K562 (cell line): ENCODE measurements around the gene NAALAD2. TPM values are rescaled to one million over a fixed set of nuclear protein-coding genes. Genes with fewer than 3 reads are reported as not detected.

Experiments used
- ATAC-seq: fragments of 200-7000 bp; cut with Tn5 transposase; 3 replicates; pipeline ENCODE4 v1.9.1; 2020; ENCODE audit warnings: moderate library complexity
- BruUV-seq: library from RNA; stranded (reverse); fragments of 400-500 nt; replicated peaks from 2 replicates; lab custom pipeline; 2021; lab: Mats Ljungman, UMichigan
- CTCF ChIA-PET: fragments of 300-600 bp; formaldehyde crosslinking; extraction: SDS; loops from one replicate; lab custom pipeline; 2021; ENCODE audit warnings: low intra/inter-chr PET ratio; lab: Yijun Ruan, JAX
- POLR2A ChIA-PET: fragments of 300-600, 350-650 bp; sonication (Branson Sonifier 250); formaldehyde crosslinking; extraction: SDS; loops from one replicate; lab custom pipeline; 2021; ENCODE audit warnings: antibody characterized with exemption, inconsistent platforms; lab: Yijun Ruan, JAX
- DNase-seq, 4 experiments: peaks; one replicate each; pipeline versions ENCODE4 v3.0.0 to v3.0.0-alpha.2; 2011 to 2018; ENCODE audit warnings: low spot score in 3 of 4, mixed read lengths in 3 of 4; ENCODE audit errors: extremely low read depth in 1 of 4
- FAIRE-seq: peaks from 2 replicates; lab custom pipeline; 2011; peaks lifted over from hg19 to GRCh38; lab: Jason Lieb, UNC
- H2AFZ ChIP-seq: 2 replicates; pipeline ENCODE4 v1.6.0; 2011; ENCODE audit warnings: low read depth, low read length, control low read depth, inconsistent platforms
- H3K27ac ChIP-seq: fragments of 200-600 bp; 3 replicates; pipeline ENCODE4 v1.8.0; 2011; ENCODE audit warnings: low read depth, mild to moderate bottlenecking, control low read depth, inconsistent platforms, low read length, moderate library complexity, mixed read lengths; ENCODE audit errors: extremely low read depth
- H3K27me3 ChIP-seq, 2 experiments: fragments of 300-600 bp in 1 of 2; 2 replicates in 1 of 2; 3 replicates in 1 of 2; pipeline versions ENCODE4 v1.6.0 to v1.8.0; 2011; ENCODE audit warnings: inconsistent platforms in 2 of 2, low read length in 2 of 2, mild to moderate bottlenecking in 1 of 2, mixed read lengths in 1 of 2, moderate library complexity in 1 of 2; ENCODE audit not compliant: control insufficient read depth in 2 of 2, insufficient read depth in 2 of 2
- H3K36me3 ChIP-seq: fragments of 300-600 bp; 3 replicates; pipeline ENCODE4 v1.8.0; 2011; ENCODE audit warnings: mild to moderate bottlenecking, low read length, inconsistent platforms; ENCODE audit not compliant: control insufficient read depth, insufficient read depth
- H3K4me1 ChIP-seq, 2 experiments: fragments of 200-600 bp in 1 of 2; replicated peaks in 1 of 2; 2 replicates in 1 of 2; 3 replicates in 1 of 2; pipeline versions ENCODE4 v1.5.1 to v1.8.0; 2011; ENCODE audit warnings: inconsistent platforms in 2 of 2, low read length in 2 of 2, mild to moderate bottlenecking in 1 of 2, mixed read lengths in 1 of 2, moderate library complexity in 1 of 2; ENCODE audit not compliant: control insufficient read depth in 2 of 2, insufficient read depth in 2 of 2
- H3K4me2 ChIP-seq: 2 replicates; pipeline ENCODE4 v1.6.1; 2011; ENCODE audit warnings: low read length, control low read depth, inconsistent platforms, mixed read lengths; ENCODE audit not compliant: insufficient read depth
- H3K4me3 ChIP-seq: fragments of 200-600 bp; sonication (generic), shearing (Covaris generic); 2 replicates; pipeline ENCODE4 v1.5.1; 2016; ENCODE audit warnings: control low read depth, inconsistent platforms
- H3K79me2 ChIP-seq: fragments of 200-600 bp; 3 replicates; pipeline ENCODE4 v1.8.0; 2011; ENCODE audit warnings: low read length, inconsistent platforms; ENCODE audit not compliant: control insufficient read depth, insufficient read depth
- H3K9ac ChIP-seq, 2 experiments: 2 replicates each; pipeline versions ENCODE4 v1.6.0 to v1.6.1; 2011; ENCODE audit warnings: low read depth in 2 of 2, low read length in 2 of 2, control low read depth in 1 of 2, inconsistent platforms in 1 of 2, mild to moderate bottlenecking in 1 of 2, mixed read lengths in 1 of 2; ENCODE audit not compliant: insufficient read depth in 1 of 2
- H3K9me1 ChIP-seq: one replicate; pipeline ENCODE4 v1.6.0; 2011; ENCODE audit warnings: inconsistent platforms, mild to moderate bottlenecking, low read length, moderate library complexity; ENCODE audit not compliant: control insufficient read depth, insufficient read depth
- H3K9me3 ChIP-seq: replicated peaks from 2 replicates; pipeline ENCODE4 v1.5.1; 2011; ENCODE audit warnings: low read depth, low read length, inconsistent platforms; ENCODE audit not compliant: control insufficient read depth, insufficient read depth
- H4K20me1 ChIP-seq: replicated peaks from 2 replicates; pipeline ENCODE4 v1.6.1; 2011; ENCODE audit warnings: low read length, inconsistent platforms, mixed read lengths; ENCODE audit not compliant: control insufficient read depth, insufficient read depth
- E2F3 ChIP-seq: fragments of 250-450 bp; sonication (Bioruptor Pico); IDR thresholded peaks from 2 replicates; pipeline ENCODE4 v1.4.0; 2020; ENCODE audit warnings: mild to moderate bottlenecking
- FOXK1 ChIP-seq: sonication (generic); formaldehyde crosslinking; IDR thresholded peaks from 2 replicates; pipeline ENCODE4 v1.8.0; 2022; ENCODE audit warnings: missing genetic modification reagents, mild to moderate bottlenecking, borderline replicate concordance
- NONO ChIP-seq, 2 experiments: fragments of 200-400 bp in 1 of 2; fragments of 450-650 bp in 1 of 2; formaldehyde crosslinking in 1 of 2; IDR thresholded peaks; 2 replicates each; pipeline ENCODE4 v1.6.1; 2017; ENCODE audit warnings: low read depth in 2 of 2, mild to moderate bottlenecking in 2 of 2, moderate library complexity in 2 of 2, low read length in 1 of 2
- SRSF9 ChIP-seq: fragments of 200-400 bp; formaldehyde crosslinking; IDR thresholded peaks from 2 replicates; pipeline ENCODE4 v1.6.1; 2017; ENCODE audit warnings: low read depth, low read length, borderline replicate concordance
- TEAD2 ChIP-seq: fragments of 450-650 bp; IDR thresholded peaks from 2 replicates; pipeline ENCODE4 v1.6.1; 2016; ENCODE audit warnings: missing genetic modification characterization, control low read depth, missing compliant biosample characterization
- ZNF655 ChIP-seq: fragments of 250-450 bp; sonication (Bioruptor Pico); IDR thresholded peaks from 2 replicates; pipeline ENCODE4 v1.5.0; 2021
- WGBS: fragments of 100-300 bp; shearing (Covaris generic); methylation state at CpG from one replicate; pipeline ENCODE4 v1.1.6; 2016; ENCODE audit warnings: low coverage, mixed read lengths; ENCODE audit not compliant: insufficient coverage; ENCODE audit errors: missing lambda C conversion rate; 5-methylcytosine and 5-hydroxymethylcytosine counted together
- in situ Hi-C: fragments of 300-500 bp; cut with MboI; formaldehyde crosslinking; loops from 4 replicates; pipeline ENCODE4 v1.15.0; 2018; ENCODE audit warnings: inconsistent platforms, mixed read lengths
- intact Hi-C: fragments of 100-400 bp; cut with micrococcal nuclease; formaldehyde crosslinking; loops from 2 replicates; pipeline ENCODE4 v1.14.2; 2022
- polyA plus RNA-seq, 8 experiments: library from polyadenylated mRNA; depleted of rRNA in 4 of 8; stranded (reverse) in 5 of 8; unstranded in 3 of 8; fragments of >200 nt; fragmentation: Nextera tagmentation in 2 of 8; fragmentation: Illumina TruSeq in 1 of 8; extraction: Ambion mirVana in 2 of 8; extraction: Trizol in 1 of 8; gene quantifications; 2 replicates each; pipeline versions ENCODE4 v1.2.1 to v1.2.3, GENCODE V29; 2011 to 2014; ENCODE audit warnings: inconsistent platforms in 1 of 8, missing spikeins in 1 of 8
- total RNA-seq, 7 experiments: library from RNA; depleted of rRNA in 6 of 7; stranded (reverse); fragments of >200 nt in 6 of 7; fragmentation: Illumina TruSeq in 2 of 7; extraction: Trizol in 2 of 7; gene quantifications; 2 replicates each; pipeline versions ENCODE4 v1.2.1 to v1.2.3, GENCODE V29; 2011 to 2021; ENCODE audit warnings: low replicate concordance in 1 of 7
- TF ChIP-seq, protein P1 (sequence below): fragments of 450-650 bp; IDR thresholded peaks from 2 replicates; pipeline ENCODE4 v1.6.1; 2016; ENCODE audit warnings: low read depth
- TF ChIP-seq, protein P2 (sequence below): fragments of 450-650 bp; IDR thresholded peaks from 2 replicates; pipeline ENCODE4 v1.6.1; 2018; ENCODE audit not compliant: partially characterized antibody

NAALAD2 gene
- total and polyA plus RNA-seq, 9 of the 15 experiments (the other 6 are each of a cell fraction or from before 2014, with no cell fraction given) = 0.05 to 0.24 (median 0.12) TPM

GRCh38 chr11:90192869-90193582 is 58.6 kb downstream of the NAALAD2 start:
- H3K9me1 ChIP-seq = no peaks in the 10 kb centered on the region
- H3K4me1 ChIP-seq = no peaks in the 10 kb centered on the region
- no peak overlapping the region for H3K4me3 ChIP-seq
- H3K9ac ChIP-seq = no peak overlapping the region
- H4K20me1 ChIP-seq = no peaks in the 10 kb centered on the region
- H3K36me3 ChIP-seq = peaks cover 28% of the 10 kb centered on the region; the same call in 2 of the 3 replicates
- no peak overlapping the region for H3K27ac ChIP-seq
- ATAC-seq = no peak
- no peak for DNase-seq
- no peak for FAIRE-seq
- H3K27me3 ChIP-seq = no peaks in the 10 kb centered on the region
- no peak overlapping the region for H3K4me2 ChIP-seq
- no peaks in the 10 kb centered on the region for H3K9me3 ChIP-seq
- intact Hi-C loops (no loop called here), in situ Hi-C loops (no loop called here)
- ChIA-PET POLR2A (no interaction called here), CTCF (no interaction called here)
- no peak overlapping the region for H2AFZ ChIP-seq
- H3K79me2 ChIP-seq = no peaks in the 10 kb centered on the region
- WGBS = 73% methylated on average over 4 of the region's 4 CpGs
- BruUV-seq = no TSS peak
- TF ChIP-seq E2F3 (CRISPR knock-in tag) = no peak
- no peak for TF ChIP-seq SRSF9
- no peak for TF ChIP-seq NONO (IDR thresholded peaks at IDR 0.05; ENCODE audit: low read depth in 2 of 2, low read length in 1 of 2)
- no peak for TF ChIP-seq FOXK1 (CRISPR knock-in tag)
- TF ChIP-seq, protein P1, sequence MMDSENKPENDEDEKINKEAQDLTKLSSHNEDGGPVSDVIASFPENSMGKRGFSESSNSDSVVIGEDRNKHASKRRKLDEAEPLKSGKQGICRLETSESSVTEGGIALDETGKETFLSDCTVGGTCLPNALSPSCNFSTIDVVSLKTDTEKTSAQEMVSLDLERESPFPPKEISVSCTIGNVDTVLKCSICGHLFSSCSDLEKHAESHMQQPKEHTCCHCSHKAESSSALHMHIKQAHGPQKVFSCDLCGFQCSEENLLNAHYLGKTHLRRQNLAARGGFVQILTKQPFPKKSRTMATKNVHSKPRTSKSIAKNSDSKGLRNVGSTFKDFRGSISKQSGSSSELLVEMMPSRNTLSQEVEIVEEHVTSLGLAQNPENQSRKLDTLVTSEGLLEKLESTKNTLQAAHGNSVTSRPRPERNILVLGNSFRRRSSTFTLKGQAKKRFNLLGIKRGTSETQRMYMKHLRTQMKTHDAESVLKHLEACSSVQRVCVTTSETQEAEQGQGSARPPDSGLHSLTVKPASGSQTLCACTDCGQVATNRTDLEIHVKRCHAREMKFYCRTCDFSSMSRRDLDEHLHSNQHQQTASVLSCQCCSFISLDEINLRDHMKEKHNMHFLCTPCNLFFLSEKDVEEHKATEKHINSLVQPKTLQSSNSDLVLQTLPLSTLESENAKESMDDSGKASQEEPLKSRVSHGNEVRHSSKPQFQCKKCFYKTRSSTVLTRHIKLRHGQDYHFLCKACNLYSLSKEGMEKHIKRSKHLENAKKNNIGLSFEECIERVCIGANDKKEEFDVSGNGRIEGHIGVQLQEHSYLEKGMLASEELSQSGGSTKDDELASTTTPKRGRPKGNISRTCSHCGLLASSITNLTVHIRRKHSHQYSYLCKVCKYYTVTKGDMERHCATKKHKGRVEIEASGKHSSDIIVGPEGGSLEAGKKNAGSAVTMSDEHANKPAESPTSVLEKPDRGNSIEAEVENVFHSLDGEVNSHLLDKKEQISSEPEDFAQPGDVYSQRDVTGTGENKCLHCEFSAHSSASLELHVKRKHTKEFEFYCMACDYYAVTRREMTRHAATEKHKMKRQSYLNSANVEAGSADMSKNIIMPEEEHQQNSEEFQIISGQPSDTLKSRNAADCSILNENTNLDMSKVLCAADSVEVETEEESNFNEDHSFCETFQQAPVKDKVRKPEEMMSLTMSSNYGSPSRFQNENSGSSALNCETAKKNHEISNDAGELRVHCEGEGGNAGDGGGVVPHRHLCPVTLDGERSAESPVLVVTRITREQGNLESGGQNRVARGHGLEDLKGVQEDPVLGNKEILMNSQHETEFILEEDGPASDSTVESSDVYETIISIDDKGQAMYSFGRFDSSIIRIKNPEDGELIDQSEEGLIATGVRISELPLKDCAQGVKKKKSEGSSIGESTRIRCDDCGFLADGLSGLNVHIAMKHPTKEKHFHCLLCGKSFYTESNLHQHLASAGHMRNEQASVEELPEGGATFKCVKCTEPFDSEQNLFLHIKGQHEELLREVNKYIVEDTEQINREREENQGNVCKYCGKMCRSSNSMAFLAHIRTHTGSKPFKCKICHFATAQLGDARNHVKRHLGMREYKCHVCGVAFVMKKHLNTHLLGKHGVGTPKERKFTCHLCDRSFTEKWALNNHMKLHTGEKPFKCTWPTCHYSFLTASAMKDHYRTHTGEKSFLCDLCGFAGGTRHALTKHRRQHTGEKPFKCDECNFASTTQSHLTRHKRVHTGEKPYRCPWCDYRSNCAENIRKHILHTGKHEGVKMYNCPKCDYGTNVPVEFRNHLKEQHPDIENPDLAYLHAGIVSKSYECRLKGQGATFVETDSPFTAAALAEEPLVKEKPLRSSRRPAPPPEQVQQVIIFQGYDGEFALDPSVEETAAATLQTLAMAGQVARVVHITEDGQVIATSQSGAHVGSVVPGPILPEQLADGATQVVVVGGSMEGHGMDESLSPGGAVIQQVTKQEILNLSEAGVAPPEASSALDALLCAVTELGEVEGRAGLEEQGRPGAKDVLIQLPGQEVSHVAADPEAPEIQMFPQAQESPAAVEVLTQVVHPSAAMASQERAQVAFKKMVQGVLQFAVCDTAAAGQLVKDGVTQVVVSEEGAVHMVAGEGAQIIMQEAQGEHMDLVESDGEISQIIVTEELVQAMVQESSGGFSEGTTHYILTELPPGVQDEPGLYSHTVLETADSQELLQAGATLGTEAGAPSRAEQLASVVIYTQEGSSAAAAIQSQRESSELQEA = no peak
- no peak for TF ChIP-seq TEAD2 (tag)
- TF ChIP-seq, protein P2, sequence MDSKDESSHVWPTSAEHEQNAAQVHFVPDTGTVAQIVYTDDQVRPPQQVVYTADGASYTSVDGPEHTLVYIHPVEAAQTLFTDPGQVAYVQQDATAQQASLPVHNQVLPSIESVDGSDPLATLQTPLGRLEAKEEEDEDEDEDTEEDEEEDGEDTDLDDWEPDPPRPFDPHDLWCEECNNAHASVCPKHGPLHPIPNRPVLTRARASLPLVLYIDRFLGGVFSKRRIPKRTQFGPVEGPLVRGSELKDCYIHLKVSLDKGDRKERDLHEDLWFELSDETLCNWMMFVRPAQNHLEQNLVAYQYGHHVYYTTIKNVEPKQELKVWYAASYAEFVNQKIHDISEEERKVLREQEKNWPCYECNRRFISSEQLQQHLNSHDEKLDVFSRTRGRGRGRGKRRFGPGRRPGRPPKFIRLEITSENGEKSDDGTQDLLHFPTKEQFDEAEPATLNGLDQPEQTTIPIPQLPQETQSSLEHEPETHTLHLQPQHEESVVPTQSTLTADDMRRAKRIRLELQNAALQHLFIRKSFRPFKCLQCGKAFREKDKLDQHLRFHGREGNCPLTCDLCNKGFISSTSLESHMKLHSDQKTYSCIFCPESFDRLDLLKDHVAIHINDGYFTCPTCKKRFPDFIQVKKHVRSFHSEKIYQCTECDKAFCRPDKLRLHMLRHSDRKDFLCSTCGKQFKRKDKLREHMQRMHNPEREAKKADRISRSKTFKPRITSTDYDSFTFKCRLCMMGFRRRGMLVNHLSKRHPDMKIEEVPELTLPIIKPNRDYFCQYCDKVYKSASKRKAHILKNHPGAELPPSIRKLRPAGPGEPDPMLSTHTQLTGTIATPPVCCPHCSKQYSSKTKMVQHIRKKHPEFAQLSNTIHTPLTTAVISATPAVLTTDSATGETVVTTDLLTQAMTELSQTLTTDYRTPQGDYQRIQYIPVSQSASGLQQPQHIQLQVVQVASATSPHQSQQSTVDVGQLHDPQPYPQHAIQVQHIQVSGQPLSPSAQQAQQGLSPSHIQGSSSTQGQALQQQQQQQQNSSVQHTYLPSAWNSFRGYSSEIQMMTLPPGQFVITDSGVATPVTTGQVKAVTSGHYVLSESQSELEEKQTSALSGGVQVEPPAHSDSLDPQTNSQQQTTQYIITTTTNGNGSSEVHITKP = no peak
- no peak for TF ChIP-seq ZNF655 (CRISPR knock-in tag)
